Fibroblast of peridontal ligament (primary cell): ENCODE measurements around the gene L3MBTL4.

ENCODE experiments used
- DNase-seq: peaks from one replicate; pipeline ENCODE4 v3.0.0-alpha.2; 2010; ENCODE audit errors: extremely low read depth

L3MBTL4 gene

GRCh38 chr18:5964108-5964507 is 450.6 kb downstream of the L3MBTL4 start:
- no peak for DNase-seq

GRCh38 chr18:5963267-5963666 is 451.4 kb downstream of the L3MBTL4 start:
- DNase-seq, result no peak

GRCh38 chr18:5962362-5962761 is 452.3 kb downstream of the L3MBTL4 start:
- DNase-seq, result no peak

GRCh38 chr18:5961828-5962150 is 452.9 kb downstream of the L3MBTL4 start:
- DNase-seq, result no peak

GRCh38 chr18:5961097-5961827 is 453.4 kb downstream of the L3MBTL4 start:
- no peak for DNase-seq

GRCh38 chr18:5958822-5959221 is 455.9 kb downstream of the L3MBTL4 start:
- no peak for DNase-seq

GRCh38 chr18:5955861-5956260 is 458.9 kb downstream of the L3MBTL4 start:
- DNase-seq, result no peak

- DNase-seq, result no peak
Observed at GRCh38 chr18:5951515-5952091, 463.1 kb downstream of the L3MBTL4 start.

- no peak for DNase-seq
Observed at GRCh38 chr18:5948781-5949180, 465.9 kb downstream of the L3MBTL4 start.

- no peak for DNase-seq
Observed at GRCh38 chr18:5948237-5948636, 466.5 kb downstream of the L3MBTL4 start.

- DNase-seq, result no peak
Observed at GRCh38 chr18:5944448-5944847, 470.3 kb downstream of the L3MBTL4 start.

GRCh38 chr18:5943514-5943913 is 471.2 kb downstream of the L3MBTL4 start:
- DNase-seq, result peak; percentile 7

- no peak for DNase-seq
Observed at GRCh38 chr18:5942591-5942990, 472.1 kb downstream of the L3MBTL4 start.

- no peak for DNase-seq
Observed at GRCh38 chr18:5941890-5942289, 472.8 kb downstream of the L3MBTL4 start.

GRCh38 chr18:5939801-5940667 is 474.7 kb downstream of the L3MBTL4 start:
- no peak for DNase-seq

GRCh38 chr18:5937795-5938194 is 476.9 kb downstream of the L3MBTL4 start:
- DNase-seq, result no peak

GRCh38 chr18:5937121-5937520 is 477.6 kb downstream of the L3MBTL4 start:
- DNase-seq, result no peak

- no peak for DNase-seq
Observed at GRCh38 chr18:5930789-5931188, 483.9 kb downstream of the L3MBTL4 start.

- DNase-seq, result no peak
Observed at GRCh38 chr18:5918205-5918858, 496.4 kb downstream of the L3MBTL4 start.

- DNase-seq, result no peak
Observed at GRCh38 chr18:5914951-5915350, 499.8 kb downstream of the L3MBTL4 start.

- DNase-seq, result no peak
Observed at GRCh38 chr18:5914016-5914415, 500.7 kb downstream of the L3MBTL4 start.

- DNase-seq, result no peak
Observed at GRCh38 chr18:5912566-5912965, 502.1 kb downstream of the L3MBTL4 start.
